NB4 (cell line): ENCODE measurements around the gene GRHL1.
A peak's percentile ranks its signal among the peaks of the same experiment; 100 is the strongest.

Experiments
- DNase-seq: peaks from one replicate; pipeline ENCODE4 v3.0.0; 2010; ENCODE audit warnings: low read depth
- H3K4me3 ChIP-seq: one replicate; pipeline ENCODE4 v1.5.1; 2011; ENCODE audit warnings: mild to moderate bottlenecking, low read depth, low read length, moderate library complexity
- CTCF ChIP-seq: IDR thresholded peaks from one replicate; pipeline ENCODE4 v1.5.1; 2012; ENCODE audit warnings: low read depth, low read length
- MAX ChIP-seq: IDR thresholded peaks from 2 replicates; pipeline ENCODE4 v1.6.1; 2011; ENCODE audit warnings: low read depth, low read length
- MYC ChIP-seq: IDR thresholded peaks from 2 replicates; pipeline ENCODE4 v1.6.1; 2011; ENCODE audit warnings: low read depth, low read length
- POLR2A ChIP-seq: IDR thresholded peaks from 2 replicates; pipeline ENCODE4 v1.6.1; 2011; ENCODE audit warnings: mild to moderate bottlenecking; ENCODE audit not compliant: insufficient read length; ENCODE audit errors: extremely low read depth

The GRHL1 gene

GRCh38 chr2:9990736-9991135, 39.2 kb downstream of the GRHL1 start:
- TF ChIP-seq CTCF: no peak
- TF ChIP-seq MYC: no peak
- TF ChIP-seq MAX: no peak
- no peak for TF ChIP-seq POLR2A
- DNase-seq: no peak
- H3K4me3 ChIP-seq: no peak overlapping the region

DNA sequence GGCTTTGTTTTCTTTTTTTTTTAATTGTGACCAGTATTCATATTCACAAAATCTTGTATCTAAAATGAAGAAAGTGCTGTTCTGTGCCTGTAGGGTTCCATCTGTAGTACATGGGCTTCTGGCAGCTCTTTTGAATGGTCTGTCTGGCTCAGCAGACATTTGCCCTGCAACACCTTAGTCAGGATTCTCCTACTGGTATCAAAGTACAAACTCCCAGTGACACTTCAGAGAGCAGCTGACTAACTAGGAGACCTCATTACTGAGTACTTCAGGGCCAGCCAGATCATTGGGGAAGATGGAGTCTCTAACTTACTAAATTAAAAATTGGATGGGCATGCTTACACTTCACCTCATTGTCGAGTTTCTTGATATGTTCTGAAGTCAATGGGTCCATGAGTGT, 39.7 kb downstream of the GRHL1 start:
- TF ChIP-seq POLR2A (no peak), MYC (no peak), MAX (no peak), CTCF (no peak)
- no peak for DNase-seq
- no peak overlapping the region for H3K4me3 ChIP-seq

DNA sequence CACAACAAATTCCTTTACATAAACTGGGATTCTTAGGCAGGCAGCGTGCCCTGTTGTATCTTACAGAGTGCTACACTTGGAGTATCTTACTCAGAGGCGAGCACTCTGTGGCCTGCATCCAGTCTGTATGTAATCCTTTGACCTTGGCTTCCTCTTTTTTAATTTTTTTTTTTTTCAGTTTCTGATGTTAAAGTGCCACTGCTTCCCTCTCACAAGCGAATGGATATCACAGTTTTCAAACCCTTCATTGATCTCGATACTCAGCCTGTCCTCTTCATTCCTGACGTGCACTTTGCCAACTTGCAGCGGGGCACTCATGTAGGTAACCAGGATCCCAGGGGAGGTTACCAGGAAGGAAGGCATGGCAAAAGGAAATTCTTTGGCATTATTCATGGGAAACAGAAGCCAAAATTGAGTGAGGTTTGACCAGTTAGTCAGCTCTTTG, 40.4 kb downstream of the GRHL1 start:
- no peak for TF ChIP-seq POLR2A
- TF ChIP-seq MYC: no peak
- TF ChIP-seq CTCF: no peak
- no peak for TF ChIP-seq MAX
- H3K4me3 ChIP-seq: no peak overlapping the region
- peak; percentile 48 for DNase-seq

DNA sequence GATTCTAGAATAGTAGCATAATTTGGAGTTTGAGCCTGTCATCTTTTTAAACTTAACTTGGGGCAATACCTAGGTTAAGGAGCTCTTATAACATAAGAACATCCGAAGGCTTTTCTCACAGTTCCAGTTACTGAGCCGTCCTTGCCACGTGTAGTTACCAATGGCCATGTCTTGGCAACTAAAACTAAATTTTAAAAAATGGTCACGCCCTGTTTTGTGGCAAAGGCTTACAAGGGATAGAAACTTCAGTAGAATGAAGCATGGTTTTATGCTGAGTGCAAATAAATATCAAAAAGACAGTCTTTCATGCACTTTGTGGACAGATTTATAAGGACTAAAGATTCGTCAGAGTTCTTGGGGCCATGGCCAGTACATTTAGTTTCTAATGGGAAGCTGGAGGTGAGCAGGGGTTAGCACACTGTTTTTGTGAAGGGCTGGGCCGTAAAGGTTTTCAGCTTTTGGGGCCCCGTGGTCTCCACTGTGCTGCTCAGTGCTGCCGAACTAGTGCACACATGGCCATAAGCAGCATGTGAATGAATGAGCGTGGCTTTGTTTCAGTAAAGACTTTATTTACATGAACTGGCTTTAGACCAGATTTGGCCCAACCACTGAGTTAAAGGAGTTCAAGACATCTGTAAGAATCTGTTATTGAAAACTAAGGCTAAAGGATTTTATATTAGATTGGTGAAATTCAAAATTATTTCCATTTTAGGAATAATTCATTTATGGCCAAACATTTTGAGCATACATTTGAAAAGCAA, 41.1 kb downstream of the GRHL1 start:
- H3K4me3 ChIP-seq: no peak overlapping the region
- DNase-seq: no peak
- TF ChIP-seq MYC (no peak), MAX (no peak), POLR2A (no peak), CTCF (no peak)

DNA sequence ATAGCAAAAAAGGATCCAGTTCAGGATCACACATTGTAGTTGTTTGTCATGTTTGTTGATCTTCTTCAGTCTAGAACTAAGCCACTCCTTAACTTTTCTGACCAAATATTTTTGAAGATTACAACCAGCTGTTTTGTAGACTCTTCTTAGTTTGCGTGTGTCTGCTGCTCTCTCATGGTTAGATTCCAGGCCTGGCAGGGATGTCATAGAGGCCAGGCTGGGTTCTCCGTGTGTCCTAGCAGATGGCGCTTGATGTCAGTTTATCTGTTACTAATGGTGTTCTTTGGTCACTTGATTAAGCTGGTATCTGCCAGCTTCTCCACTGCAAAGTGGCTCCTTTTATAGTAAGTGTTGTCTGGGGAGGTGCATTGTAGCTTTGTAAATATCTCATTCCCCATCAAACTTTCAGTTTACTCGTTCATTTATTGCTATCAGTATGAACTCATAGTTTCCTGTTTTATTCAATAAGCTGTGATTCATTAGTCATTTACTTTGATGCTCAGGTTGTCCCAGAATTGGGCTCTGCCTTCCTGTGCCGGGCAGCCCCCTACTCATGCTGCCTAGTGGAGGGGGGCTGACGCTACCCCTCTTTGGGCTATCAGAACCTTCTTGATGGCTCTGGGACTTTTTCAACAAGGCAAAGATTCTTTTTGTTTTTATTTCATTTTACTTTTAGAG, 42.1 kb downstream of the GRHL1 start:
- DNase-seq: no peak
- no peak overlapping the region for H3K4me3 ChIP-seq
- TF ChIP-seq MYC: no peak
- TF ChIP-seq CTCF: no peak
- no peak for TF ChIP-seq MAX
- TF ChIP-seq POLR2A: no peak
